Neural cell (in vitro differentiated cells): ENCODE data around the gene TMEM79.

ENCODE experiments used
- POLR2AphosphoS5 ChIP-seq: IDR thresholded peaks from 2 replicates; pipeline ENCODE4 v1.6.1; 2012
- RAD21 ChIP-seq: fragments of 450-650 bp; conservative IDR thresholded peaks from 2 replicates; pipeline ENCODE4 v1.6.1; 2014; ENCODE audit warnings: antibody characterized with exemption, mild to moderate bottlenecking, moderate library complexity

- TF ChIP-seq RAD21 (no peak), POLR2AphosphoS5 (no peak)
Observed at GRCh38 chr1:156316909-156317308, 32.8 kb downstream of the TMEM79 start.
